Stimulated activated CD4-positive, alpha-beta T cell treated with anti-CD3 and anti-CD28 coated beads, Interleukin-1b, Interleukin-23, amount 100 ng/mL, for 4 hours (primary cell): ENCODE data around the gene GJA4.
"Not testable (repeated sequence)": the region's sequence is repeated elsewhere in the genome, so short reads cannot be mapped to it uniquely, and the experiment has no call there.

Experiments
- DNase-seq, 2 donors: peaks; one replicate each; pipeline ENCODE4 v3.0.0-alpha.2; 2020; ENCODE audit warnings: low read depth in 2 of 2

GJA4 gene

GRCh38 chr1:34790985-34791384, 1.8 kb upstream of the GJA4 start:
- DNase-seq, result no peak

DNA sequence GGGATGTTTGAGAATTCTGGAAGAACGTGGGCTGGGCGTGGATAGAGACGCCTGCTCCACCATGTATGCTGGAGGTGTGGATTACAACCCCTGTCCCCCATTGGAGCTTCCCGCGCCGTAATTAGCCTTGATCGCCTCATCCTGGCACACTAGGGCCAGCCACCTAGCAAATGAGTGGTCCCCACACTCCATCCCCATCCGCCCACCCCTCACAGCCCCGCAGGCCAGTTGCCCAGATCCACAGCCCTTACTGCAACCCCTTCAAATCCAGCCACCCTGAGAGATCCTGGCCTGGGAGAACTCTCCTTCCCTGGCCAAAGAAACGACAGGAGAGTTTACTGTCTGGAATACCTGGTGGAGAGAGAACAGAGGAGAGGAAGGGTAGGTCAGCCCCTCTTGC, 375 bp upstream of the GJA4 start:
- DNase-seq, result no peak

GRCh38 chr1:34794001-34794789, 1.4 kb downstream of the GJA4 start:
- DNase-seq, result no peak

DNA sequence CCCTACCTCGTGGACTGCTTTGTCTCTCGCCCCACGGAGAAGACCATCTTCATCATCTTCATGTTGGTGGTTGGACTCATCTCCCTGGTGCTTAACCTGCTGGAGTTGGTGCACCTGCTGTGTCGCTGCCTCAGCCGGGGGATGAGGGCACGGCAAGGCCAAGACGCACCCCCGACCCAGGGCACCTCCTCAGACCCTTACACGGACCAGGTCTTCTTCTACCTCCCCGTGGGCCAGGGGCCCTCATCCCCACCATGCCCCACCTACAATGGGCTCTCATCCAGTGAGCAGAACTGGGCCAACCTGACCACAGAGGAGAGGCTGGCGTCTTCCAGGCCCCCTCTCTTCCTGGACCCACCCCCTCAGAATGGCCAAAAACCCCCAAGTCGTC, 2.0 kb downstream of the GJA4 start:
- no peak for DNase-seq

DNA sequence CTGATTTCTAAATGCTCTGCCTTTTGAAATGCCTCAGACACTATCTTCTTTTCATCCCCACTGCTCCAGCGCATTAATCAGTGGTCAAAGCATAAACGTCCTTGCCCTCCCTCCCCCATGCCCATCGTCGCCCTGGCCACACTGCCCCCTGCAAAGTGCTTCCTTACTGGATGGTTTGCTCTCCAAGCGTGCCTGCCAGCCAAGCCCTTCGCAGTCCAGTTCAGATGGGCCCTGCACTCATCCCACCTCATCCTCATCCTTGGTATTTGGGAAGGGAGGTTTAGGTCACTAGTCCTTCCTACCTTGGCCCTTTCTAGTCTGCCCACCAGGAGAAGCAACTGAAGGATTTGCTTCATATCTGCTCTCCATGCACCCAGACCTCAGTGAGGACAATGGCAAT, 3.1 kb downstream of the GJA4 start:
- DNase-seq, result no peak

DNA sequence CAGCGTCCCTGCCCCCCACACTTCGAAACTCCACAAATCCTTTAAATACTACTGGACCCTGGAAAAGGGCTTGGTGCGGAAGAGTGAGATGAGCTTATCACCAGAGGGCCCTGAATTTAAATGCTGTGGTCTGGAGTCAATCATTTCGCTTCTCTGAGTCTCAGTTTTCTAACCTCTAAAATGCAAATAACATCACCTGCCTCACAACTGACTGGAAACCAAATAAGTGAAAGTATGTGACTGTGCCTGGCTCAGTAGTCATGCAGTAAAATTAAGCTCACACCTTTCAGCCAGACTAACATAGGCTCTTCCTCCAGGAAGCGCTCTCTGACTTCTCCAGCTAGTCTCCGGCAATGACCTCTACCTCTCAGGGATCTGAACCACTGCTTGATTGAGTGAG, 4.2 kb downstream of the GJA4 start:
- no peak for DNase-seq

DNA sequence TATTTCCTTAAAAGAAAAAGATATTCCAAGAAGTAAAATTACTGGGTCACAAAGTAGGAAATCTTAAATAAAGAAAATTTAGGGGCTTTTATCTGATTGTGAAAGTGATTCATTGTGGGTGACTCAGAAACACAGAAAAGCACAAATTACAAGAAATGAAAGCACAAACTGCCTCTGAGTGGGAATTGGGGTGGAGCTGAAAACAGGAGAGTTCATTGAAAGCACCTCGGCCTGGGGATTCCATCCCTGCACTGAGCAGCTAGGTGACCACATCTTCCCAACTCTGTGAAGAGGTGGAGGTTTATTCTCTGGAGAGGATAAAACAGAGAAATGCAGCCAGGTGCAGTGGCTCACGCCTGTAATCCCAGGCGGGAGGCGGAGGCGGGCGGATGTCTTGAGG, 7.4 kb downstream of the GJA4 start:
- no peak for DNase-seq

DNA sequence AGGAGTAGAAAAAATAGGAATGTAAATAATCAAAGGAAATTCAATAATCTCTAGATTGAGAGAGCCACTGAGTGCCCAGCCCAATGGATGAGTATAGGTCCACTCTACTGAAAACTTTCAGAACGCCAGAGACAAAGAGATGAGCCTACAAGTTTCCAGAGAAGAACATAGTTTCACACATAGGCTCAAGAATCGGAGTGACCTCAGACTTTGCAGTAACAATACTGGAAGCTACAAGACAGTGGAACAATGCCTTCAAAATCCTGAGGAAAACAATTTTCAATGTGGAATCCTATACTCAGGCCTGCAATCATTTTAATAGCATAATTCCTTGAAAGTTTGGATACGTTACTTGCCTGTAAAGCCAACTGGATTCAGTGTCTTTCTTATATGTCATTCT, 11.0 kb downstream of the GJA4 start:
- no peak for DNase-seq

DNA sequence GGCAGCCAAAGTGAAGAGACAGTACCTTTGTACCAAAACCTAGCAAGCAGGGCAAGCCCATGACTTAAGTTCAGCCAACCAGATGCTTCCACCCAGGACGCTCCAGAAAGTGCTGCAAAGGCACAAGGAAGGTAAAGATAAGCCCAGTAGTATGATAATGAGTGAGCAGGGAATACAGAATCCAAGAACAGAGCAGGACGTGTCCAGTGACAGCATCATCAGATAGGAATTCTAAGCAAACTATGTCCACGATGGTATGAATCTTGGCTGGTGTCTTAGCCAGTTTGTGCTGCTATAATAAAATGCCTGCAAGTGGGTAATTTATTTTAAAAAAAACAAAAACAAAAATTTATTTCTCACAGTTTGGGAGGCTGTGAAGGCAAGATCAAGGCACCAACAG, 13.6 kb downstream of the GJA4 start:
- DNase-seq, result no peak

GRCh38 chr1:34808051-34808810, 15.4 kb downstream of the GJA4 start:
- no peak for DNase-seq

GRCh38 chr1:34810781-34811180, 18.0 kb downstream of the GJA4 start:
- DNase-seq, result not testable (repeated sequence)

- no peak for DNase-seq
Observed at GRCh38 chr1:34816332-34816731, 23.5 kb downstream of the GJA4 start.

GRCh38 chr1:34816778-34817177, 24.0 kb downstream of the GJA4 start:
- DNase-seq, result no peak

- not testable (repeated sequence) for DNase-seq
Observed at GRCh38 chr1:34818862-34819261, 26.1 kb downstream of the GJA4 start.

DNA sequence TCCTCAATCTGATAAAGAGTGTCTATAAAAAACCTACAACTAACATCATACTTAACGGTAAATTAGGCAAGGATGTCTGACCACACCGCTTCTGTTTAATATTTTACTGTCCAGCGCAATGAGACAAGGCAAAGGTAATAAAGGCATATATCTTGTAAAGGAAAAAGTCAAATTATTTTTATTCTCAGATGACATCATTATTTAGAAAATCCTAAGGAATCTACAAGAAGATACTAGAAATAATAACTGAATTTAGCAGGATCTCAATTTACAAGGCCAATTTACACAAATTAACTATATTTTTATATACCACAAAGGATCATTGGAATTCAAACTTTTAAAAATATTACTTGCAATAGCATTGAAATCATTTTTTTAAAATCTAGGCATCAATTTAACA, 29.4 kb downstream of the GJA4 start:
- DNase-seq, result no peak

- no peak for DNase-seq
Observed at GRCh38 chr1:34824817-34825454, 32.1 kb downstream of the GJA4 start.

GRCh38 chr1:34825455-34826091, 32.8 kb downstream of the GJA4 start:
- no peak for DNase-seq

DNA sequence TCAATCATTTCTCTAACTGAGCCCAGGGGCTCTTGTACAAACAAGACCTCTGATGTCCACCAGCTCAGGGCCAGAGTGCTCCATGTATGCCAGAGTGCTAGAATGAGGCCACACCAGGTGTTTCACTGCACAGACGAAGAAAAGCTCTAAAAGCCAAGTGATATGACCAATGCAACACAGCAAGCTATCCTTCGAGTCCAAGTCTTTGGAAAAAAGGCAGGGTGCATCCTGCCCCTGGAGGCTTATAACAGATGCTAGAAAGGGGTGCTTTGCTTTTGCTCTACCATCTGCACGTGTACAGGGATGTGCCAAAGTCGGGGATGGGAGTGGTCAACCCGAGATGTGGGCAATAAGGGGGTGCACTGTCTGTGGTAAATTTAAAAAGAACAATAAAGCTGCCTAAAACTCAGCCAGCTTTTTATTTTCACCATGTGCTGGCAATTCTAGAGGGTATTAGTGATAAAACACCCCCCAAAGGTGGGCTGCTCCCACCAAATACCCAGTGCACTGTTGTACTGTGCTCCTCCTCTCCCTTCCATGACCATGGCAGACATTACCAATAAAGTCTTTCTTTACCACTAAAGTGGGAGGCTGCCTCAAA, 34.6 kb downstream of the GJA4 start:
- no peak for DNase-seq

DNA sequence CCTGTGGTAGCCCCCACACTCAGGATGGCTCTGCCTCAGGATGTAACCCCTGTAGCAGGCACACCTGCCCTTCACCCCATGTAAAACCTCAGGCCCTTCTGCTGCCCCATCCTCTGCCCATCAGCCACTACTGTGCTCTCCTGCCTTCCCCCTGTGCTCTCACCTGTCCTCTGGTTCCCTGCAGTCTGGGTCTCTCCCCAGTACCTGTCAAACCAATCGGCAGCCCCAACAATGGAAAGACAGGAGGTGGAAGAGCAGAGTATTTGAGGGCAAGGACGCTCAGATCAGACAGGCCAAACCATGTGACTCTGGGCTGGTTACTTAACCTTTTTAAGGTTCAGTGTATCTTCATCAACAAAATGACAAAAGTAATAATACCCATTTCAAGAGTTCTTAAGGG, 35.8 kb downstream of the GJA4 start:
- DNase-seq, result no peak

DNA sequence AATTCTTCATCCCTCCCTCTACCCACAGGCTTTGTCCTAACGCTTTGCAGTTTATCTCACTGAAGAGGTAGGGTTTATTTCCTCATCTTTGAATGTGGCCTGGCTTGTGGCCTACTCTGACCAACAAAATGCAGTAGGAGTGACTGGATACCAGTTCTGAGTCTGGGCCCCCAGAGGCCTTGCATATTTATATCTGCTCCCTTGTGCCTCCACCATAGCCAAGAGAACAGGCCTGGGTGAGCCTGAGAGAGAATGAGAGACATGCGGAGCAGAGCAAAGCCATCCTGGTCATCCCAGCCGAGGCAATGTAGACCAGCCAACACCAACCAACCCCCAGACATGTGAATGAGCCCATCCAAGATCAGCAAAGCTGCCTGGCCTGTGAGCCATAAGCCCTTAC, 36.5 kb downstream of the GJA4 start:
- no peak for DNase-seq

GRCh38 chr1:34831721-34832246, 39.0 kb downstream of the GJA4 start:
- no peak for DNase-seq

- DNase-seq, result no peak
Observed at GRCh38 chr1:34833711-34834110, 40.9 kb downstream of the GJA4 start.
